NB4 (cell line): ENCODE data around the gene IL22RA2.

Experiments used
- MYC ChIP-seq: IDR thresholded peaks from 2 replicates; pipeline ENCODE4 v1.6.1; 2011; ENCODE audit warnings: low read depth, low read length
- POLR2A ChIP-seq: IDR thresholded peaks from 2 replicates; pipeline ENCODE4 v1.6.1; 2011; ENCODE audit warnings: mild to moderate bottlenecking; ENCODE audit not compliant: insufficient read length; ENCODE audit errors: extremely low read depth
- TF ChIP-seq, protein P1 (sequence below): IDR thresholded peaks from one replicate; pipeline ENCODE4 v1.5.1; 2012; ENCODE audit warnings: low read depth, low read length
- TF ChIP-seq, protein P2 (sequence below): IDR thresholded peaks from 2 replicates; pipeline ENCODE4 v1.6.1; 2011; ENCODE audit warnings: low read depth, low read length

DNA sequence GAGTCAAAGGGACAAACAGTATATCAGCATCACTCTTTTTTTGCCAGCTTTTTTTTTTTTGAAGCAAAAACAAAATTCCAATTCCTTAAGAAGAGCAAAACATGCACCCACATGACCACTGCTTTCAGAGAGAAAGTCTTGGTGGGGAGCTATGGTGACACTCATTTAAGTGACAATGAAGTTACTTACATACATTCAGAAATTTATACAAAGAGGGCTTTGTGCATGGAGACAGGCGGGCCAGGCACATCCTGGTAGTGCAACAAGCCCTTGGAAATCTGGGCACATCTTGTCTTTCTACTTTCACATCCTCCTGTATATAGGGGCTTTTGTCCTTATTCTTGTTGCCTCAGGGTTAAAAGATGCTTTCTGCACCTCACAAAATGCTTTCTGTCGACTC lies 55.9 kb downstream of the IL22RA2 start:
- TF ChIP-seq, protein P1, sequence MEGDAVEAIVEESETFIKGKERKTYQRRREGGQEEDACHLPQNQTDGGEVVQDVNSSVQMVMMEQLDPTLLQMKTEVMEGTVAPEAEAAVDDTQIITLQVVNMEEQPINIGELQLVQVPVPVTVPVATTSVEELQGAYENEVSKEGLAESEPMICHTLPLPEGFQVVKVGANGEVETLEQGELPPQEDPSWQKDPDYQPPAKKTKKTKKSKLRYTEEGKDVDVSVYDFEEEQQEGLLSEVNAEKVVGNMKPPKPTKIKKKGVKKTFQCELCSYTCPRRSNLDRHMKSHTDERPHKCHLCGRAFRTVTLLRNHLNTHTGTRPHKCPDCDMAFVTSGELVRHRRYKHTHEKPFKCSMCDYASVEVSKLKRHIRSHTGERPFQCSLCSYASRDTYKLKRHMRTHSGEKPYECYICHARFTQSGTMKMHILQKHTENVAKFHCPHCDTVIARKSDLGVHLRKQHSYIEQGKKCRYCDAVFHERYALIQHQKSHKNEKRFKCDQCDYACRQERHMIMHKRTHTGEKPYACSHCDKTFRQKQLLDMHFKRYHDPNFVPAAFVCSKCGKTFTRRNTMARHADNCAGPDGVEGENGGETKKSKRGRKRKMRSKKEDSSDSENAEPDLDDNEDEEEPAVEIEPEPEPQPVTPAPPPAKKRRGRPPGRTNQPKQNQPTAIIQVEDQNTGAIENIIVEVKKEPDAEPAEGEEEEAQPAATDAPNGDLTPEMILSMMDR = no peak
- TF ChIP-seq, protein P2, sequence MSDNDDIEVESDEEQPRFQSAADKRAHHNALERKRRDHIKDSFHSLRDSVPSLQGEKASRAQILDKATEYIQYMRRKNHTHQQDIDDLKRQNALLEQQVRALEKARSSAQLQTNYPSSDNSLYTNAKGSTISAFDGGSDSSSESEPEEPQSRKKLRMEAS = no peak
- TF ChIP-seq POLR2A (no peak), MYC (no peak)
